Measurements from ENCODE around the gene AGBL3.
A peak's percentile ranks its signal among the peaks of the same experiment; 100 is the strongest.

The AGBL3 gene

DNA sequence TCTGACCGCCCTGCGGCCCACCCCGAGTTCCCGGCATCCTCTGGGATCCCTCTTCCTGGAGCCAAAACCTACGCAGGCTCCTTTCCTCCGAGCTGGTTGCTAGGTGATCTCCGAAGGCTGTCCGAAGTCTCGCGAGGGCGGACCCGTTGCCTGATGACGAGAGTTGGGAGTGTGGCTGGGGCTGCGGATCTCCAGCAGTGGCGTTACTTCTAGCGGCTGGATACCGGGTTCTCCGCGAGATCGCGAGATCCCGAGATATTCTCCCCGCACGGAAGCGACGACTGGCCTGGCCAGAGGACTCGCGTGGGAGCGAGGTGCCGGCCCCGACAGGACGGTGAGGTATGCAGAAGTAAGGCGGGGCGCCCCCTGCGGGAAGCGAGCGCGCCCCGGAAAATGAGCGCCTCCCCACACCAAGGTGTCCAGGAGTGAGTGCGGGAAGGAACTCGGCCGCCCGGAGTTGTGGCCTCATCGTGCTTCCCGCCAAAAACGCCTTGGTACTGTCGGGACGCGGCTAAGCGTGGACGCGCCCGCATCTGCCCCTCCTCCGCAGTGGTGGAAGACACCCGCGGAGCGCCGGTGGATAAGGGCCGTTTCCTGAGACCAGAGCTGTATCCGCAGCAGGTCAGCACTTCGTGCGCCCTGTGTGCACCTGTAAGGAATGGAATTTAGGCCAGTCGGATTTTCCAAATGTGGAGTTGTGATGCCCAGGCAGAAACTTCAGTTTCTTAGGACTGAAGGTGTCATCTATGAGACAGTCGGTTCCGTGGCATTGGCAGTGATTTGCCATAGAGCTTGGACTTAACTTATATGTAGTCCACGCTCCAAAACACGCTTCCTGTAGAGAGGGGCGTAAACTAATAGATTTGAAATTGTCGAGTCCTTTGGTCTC, at the start of gene AGBL3:
Gene AGBL3 (plus strand): TSS at position 146 of the 889 bp plus-strand sequence. CDS start 1,426 bp downstream, outside the sequence.
- peak; percentile 93 to 95 (median 94) for DNase-seq

DNA sequence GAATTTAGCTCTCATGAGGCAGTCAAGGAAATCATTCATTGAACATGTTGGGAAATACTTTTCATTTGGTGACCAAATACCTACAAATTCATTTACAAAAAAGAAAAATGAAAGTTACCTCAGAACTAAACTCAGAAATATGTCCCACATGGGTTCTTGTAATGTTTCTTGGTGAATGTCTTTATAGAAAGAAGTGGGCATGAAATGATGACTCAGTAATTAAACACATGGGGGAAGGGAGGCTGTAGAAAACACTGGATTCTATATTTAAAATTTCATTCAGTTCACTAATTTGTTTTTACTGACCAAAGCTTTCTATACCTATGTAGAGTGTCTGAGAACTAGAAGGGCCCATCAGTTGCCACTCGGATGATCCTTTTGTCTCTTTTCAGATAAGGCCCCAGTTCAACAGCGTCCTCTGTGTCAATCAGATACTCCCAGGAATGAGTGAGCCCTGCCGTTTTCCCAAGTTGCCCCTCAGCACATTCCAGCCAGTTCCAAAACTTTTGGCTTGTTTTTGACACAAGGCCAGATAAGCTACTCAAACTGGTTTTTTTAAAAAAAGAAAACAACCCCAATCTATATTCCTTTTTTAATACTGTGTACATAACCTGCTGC, 49.3 kb upstream of the AGBL3 start:
- DNase-seq: no peak

DNA sequence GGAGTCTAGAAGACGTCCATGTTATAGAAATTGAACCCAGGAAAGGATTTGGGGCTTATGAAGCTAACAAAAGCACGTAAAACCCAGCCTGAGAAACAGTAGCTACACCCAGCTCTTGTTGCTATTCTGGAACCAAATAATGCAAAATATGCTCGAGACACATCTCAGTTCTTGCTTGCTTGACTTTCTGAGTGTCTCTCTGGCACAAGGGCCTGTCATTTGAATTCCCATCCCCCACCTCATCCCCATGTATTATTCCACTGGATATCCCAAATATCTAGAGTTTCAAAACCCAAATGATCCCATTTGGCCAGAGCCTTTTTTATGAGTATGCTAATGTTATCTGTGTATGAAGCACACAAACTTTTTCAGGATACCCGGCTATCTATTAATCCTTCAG, 48.2 kb upstream of the AGBL3 start:
- DNase-seq: no peak

DNA sequence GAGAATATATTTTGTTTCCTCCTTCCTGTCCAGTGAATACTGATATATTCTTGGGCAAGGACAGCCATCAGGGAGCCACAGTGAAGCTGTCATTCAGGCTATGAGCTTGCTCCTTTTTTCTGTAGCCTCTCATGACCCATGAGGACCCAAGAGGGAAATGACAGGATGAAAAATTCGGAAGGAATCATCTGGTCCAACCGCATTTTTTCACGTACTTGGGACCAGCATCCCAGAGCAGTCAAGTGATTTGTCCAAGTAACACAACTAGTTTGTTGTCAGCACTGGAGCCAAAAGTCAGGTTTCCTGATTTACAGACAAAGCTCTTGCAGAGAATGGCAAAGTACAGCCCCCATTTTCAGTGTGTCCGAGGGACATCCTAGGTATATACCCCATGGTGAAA, 47.2 kb upstream of the AGBL3 start:
- DNase-seq: no peak

DNA sequence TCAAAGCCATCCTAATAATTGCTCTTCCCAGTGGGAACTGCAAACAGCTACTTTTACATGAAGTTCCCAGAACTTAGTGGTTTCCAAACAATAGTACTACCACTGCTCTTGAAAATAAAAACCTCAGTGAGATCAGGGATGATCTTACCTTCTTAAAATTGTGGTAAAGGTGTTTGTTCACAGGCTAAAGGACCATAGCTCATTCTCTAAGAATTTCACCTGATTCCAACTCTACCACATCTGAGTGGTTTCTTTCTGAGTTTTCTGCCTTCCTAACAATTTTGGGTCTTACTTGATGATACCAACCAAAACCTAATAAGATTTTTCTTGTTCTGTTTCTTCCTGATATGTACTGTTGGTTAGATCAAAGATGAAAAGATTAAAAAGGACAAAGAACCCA, 45.6 kb upstream of the AGBL3 start:
- DNase-seq: no peak

DNA sequence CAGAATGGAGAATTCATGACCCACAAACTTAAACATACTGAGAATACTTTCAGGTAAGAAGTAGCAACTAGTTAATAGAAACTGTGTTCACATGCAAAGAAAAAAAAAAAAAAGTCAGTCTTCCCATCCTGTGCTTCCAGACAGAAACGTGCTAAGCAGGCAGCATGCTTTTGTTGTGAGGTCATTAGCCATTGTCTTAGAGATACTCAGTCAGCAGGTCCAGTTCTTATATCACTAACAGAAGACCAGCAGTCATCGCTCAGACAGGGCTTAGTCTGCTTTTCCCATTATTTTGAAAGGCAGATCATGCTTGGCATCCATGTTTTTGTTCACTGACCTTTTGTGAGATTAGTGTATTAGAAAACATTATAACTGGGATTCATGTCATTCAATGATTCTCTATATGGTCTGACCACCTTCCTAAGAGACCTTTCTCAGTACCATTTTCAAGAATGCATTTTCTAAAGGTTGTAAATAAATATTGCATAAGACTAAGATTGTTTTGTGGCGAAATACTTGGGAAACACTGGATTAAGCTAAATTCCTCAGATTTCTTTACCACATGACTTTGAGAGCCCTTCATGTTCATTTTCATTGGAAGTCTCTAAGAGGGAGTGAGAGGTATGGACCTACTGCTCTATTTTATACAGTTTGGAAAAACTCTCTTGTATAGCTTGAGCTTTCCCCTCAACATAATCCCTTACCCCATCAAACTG, 45.0 kb upstream of the AGBL3 start:
- DNase-seq: no peak

DNA sequence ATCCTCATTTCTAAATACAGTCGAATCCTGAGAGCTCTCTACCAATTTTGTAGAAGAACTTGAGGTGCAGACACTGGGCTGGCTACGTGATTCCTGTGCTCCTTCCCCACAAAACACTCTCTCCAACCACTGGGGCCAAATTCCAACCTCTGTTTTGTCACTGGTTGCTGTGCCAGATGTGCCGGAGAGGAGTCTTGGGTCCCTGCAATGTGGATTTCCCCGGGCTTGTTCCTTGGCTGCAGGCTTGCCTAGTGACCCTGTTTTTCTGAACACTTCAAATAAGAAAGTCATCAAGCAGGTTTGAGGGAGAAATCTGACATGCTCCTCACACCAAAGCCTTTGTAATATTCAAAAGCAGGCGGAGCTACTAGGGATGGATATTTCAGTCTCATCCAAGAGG, 44.4 kb upstream of the AGBL3 start:
- no peak for DNase-seq

DNA sequence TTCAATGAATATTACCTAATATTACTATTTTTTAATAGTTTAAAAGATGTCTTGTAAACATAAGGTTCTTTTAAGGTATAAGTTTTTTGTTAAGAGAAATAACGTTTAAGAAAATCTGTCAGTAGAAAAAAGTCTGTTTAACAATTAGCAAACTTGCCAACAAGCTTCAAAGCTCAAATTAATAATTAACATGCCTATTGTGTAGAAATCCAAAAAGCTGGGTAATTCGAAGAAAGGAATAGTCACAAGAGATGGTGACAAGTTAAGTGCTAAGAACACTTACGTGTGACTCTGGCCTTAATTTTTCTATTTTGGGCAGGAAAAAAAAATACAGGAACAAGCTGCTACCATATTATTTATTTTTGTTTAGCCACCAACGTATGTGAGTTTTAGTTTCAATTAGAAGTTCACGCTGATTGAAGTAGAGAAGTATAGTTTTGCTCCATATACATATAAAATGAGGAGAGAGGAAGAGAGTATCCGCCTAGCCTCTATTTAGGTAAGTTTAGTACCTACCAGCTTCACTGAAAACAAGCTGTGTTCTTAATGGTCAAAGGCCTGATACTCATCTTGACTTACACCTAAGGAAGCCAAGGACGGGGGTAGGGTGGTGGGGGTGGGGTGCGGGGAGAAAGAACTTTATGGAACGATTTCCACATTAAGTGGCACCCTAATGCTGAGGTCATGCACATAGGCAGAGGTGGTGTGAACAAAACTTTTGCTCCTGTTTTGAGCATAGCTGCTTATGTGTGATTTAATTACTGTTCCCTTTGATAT, 43.4 kb upstream of the AGBL3 start:
- DNase-seq: no peak

DNA sequence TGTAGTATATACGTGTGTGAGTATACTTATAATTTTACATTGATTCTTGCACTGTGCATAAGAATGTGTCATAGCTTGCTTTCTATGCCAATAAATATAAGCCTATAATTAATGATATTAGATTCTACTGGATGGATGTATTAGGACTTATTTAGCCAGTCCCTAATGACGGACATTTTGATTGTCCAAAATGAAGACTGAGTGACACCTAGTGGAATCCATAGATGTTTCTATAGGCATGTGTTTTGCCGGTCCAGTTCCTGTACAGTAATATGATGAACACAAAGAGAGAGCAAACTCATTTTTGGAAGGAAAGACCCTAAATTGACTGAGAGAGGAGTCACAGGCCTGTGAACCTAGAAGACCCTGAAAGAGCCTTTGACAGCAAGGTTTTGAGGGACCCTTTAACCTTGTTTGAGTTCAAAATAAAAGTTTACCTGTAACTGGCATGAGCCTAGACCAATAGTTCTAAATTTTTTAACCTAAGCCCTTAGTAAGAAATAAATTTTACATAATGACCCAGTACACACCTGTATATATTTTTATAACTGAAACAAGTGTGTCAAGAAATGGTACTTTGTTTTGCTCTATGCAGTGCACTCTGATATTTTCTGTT, 42.4 kb upstream of the AGBL3 start:
- DNase-seq: peak; percentile 42 to 66 (median 62)

DNA sequence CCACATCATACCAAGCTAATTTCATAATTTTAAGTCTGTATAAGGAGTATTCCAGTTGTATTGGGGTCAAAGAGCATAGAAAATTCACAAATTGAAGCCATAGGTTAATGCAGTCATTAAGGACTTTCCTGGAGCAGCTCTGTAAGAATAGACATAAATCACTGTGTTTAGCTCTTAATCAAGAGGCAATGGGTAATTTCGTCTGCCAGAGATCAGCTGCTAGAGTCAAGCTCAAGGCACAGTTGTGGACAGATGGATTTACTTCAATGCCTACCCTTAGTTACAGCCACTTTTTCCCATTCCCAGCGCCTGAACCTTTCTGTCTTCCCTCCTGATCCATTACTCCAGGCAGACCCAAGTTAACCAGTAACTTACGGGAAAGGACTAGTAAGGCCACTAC, 40.6 kb upstream of the AGBL3 start:
- no peak for DNase-seq

DNA sequence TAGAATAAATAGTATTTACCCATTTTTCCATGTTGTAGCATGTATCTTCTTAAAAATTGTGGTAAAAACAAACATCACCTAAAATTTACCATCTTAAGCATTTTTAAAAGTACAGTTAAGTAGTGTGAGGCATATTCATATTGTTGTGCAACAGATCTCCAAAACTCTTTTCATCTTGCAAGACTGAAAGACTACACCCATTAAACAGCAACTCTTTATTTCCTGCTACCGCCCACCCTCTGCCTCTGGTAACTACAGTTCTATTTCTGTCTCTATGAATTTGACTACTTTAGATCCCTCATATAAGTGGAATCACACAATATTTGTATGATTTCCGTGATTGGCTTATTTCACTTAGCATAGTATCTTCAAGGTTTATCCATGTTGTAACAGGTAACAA, 40.0 kb upstream of the AGBL3 start:
- peak; percentile 23 to 38 (median 24) for DNase-seq

DNA sequence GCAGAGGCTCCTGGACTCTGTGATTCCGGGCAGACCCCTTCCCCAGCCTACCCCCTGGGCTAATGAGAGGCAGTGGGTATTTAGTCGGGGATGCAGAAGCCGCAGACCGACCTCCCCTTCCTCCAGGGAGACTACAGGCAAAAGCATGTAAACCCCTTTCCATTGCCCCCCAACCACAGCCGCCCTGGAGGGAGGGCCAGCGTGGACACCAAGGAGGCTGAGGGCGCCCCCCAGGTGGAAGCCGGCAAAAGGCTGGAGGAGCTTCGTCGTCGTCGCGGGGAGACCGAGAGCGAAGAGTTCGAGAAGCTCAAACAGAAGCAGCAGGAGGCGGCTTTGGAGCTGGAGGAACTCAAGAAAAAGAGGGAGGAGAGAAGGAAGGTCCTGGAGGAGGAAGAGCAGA, 39.0 kb upstream of the AGBL3 start:
- DNase-seq: no peak

DNA sequence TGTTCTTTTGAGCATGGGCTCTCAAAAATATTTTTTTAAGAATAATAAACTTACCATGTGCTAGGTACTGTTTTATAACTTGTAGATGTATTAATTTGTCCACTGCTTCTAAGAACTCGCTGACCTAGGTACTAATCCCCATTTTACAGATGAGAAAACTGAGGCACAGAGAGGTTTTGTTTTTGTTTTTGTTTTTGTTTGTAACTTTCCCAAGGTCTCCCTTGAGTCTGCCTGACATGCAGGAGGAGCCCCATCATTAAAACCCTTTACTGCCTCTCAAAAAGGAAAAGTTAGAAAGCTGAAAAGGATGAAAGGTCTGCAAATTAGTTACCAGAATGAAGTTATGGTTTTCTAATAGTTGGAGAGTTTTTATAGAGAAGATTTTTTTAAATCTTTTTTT, 38.5 kb upstream of the AGBL3 start:
- no peak for DNase-seq

DNA sequence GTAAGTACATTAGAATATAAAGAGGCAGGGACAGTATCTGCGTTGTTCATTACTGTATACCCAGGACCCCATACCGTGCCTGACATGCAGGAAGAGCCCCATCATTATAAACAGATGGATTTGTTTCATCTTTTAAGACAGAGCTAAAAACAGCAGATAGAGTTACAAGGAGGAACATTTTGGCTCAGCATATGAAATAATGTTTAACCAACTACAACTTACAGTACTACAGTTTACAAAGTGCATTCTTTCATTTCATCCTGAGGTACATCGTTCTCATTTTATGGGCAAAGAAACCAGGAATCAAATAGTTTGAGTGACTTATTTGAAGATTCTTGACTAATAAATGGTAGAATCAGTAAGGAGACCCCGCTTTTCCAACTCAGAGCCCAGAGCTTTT, 38.1 kb upstream of the AGBL3 start:
- no peak for DNase-seq

DNA sequence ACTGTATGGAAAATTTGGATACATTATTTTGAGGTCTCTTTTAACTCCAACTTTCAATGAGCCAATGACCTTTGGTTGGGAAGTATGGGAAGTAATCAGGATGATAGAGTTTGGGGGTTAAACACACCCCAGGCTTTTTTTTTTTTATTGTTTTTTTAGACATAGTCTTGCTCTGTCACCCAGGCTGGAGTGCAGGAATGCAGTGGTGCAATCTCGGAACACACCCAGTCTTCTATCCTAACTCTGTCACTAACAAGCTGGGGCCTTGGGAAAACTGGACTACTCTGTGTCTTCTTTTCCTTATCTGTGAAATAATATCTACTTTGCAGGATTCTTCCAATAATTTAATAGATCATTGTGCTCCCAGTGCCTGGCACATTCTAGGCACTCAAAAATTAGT, 37.6 kb upstream of the AGBL3 start:
- DNase-seq: no peak

DNA sequence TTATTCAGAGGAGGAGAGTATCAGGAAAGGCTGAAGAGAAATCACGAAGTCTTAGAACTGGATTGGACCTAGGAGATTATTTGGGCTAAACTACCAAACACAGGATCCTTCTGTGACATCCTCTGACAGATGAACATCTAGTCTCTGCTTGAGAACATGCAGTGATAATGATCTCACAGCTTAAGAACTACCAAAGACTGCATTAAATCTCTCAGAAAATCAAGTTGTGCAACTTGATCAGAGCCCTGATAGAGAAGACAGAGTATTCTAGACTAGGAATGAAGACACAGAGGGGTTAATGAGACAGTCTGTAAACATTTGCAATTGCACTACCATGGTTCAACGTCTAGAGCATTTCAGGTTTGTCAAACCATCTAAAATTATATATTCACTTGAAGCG, 37.1 kb upstream of the AGBL3 start:
- no peak for DNase-seq

DNA sequence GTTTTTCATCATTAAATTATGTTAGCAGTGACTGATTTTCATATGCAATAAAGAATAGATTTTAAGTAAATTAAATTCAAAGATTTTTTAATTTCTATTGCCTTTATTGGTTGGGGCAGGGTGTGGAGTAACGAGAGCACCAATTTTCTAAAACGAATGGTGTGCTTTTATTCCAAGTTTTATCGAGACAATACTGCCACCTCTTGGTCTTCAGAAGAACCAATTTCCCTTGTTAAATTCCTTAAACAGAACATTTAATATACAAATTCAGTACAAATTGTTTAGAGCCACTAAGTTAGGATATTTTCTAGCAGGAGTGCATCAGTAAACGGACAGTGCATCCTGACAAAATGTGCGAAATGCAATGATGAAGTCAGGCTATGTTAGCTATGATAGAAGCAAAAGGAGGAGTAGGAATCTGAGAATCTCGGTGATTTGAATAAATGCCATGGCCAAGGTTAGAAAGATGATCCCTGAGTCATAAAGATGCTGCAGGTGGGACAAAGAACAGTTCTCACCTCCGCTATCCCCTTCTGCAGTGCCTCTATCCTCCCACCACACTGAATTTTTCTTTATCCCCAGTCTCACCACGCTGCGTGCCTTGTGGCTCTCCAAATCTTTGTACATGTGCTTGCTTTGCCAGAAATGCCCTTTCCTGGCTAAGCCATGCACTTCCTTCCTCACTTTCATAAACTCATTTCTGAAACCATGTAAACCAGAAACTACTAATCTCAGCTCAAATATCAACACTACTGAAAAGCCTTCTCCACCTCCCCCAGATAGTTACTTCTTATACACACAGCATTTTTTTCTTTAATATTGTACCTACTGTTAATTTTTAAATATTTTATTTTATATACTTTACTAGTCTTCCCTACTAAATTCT, 31.9 kb upstream of the AGBL3 start:
- peak; percentile 37 to 70 (median 65) for DNase-seq

DNA sequence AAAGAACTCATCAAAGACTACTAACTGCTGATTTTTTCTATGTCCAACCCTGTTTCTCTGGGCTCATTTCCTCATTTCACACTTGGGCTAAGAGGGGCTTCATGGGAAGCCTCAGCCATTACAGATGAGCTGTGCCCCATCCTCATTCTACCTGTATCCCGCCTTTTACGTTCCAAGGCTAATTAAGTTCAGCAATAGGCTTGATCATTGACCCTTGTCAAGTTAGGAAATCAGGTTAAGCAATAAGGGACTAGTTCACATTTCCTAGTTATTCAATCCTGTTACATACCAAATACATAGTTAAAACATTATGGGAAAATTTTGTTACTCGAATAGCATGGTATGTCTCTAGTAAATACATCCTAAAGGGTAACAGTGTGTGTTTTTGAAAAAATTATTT, 29.3 kb upstream of the AGBL3 start:
- DNase-seq: no peak

DNA sequence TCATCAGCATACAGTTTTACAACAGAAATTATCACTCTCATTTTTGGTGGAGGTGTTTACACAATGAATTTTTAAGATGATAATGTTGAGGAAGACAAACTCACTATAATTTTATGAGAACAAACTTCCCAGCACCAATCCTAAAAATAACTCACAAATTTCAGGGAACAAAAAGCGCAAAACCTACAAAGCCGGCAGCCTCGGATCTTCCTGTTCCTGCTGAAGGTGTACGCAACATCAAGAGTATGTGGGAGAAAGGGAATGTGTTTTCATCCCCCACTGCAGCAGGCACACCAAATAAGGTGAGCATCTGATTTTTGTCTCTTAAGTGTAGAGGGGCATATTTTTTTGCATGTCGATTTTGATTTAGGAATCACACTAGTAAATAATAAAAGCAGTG, 26.5 kb upstream of the AGBL3 start:
- no peak for DNase-seq

DNA sequence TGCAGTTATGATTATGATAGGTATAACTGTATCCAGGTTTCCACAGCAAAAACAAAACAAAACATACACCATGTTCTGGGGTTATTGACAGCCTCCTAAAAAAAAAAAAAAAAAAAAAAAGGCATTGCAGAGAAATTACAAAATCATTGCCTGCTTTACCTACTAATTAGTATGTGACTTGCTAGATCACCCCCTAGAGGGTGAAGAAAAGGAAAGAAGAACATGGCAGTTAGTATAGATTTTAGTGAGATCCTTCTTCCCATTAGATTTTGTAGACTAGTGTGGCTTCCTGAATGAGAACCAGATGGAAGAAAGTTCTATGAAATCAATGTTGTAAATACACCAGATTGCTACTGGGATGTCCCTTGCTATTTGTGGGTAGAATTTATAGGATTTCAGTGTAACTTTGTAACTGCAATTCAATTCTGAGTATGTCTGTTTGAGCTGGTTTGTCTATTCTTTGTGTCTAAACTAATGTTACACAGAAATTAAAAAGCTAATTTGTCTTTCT, 24.0 kb upstream of the AGBL3 start:
- DNase-seq: no peak

DNA sequence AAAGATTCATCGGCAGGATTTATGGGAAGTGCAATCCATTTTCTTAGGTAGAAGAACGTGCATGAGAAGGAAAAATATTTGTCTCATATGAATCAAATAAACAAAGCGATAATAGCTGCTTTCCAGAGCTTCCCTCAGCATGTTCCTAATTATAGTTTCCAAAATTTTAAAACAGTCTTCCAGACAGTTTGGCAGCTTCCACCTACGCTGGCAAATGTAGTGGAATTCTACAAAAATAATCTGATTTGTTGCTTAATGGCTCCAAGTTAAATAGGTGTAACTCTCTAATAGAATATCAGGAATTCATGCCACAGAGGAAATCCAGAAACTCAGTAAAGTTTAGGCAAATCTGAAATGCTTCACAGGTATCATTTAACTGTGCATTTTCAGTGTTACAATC, 23.3 kb upstream of the AGBL3 start:
- no peak for DNase-seq
